Erythroblast (primary cell): ENCODE data around the gene MYZAP.
"Not testable (repeated sequence)": the region's sequence is repeated elsewhere in the genome, so short reads cannot be mapped to it uniquely, and the experiment has no call there.

Experiments used
- DNase-seq, 2 experiments: peaks; one replicate each; lab custom pipeline; 2025; lab: John Stamatoyannopoulos, UW
- GATA1 ChIP-seq: IDR thresholded peaks from 2 replicates; pipeline ENCODE4 v1.6.1; 2011; ENCODE audit warnings: low read depth, mild to moderate bottlenecking, control low read depth, low read length, moderate library complexity
- POLR2A ChIP-seq: IDR thresholded peaks from 2 replicates; pipeline ENCODE4 v1.6.1; 2011; ENCODE audit warnings: mild to moderate bottlenecking, low read length

MYZAP gene

GRCh38 chr15:57611123-57611522 is 19.4 kb downstream of the MYZAP start:
- TF ChIP-seq POLR2A (no peak), GATA1 (no peak)
- DNase-seq = no peak

GRCh38 chr15:57611938-57612337 is 20.2 kb downstream of the MYZAP start:
- DNase-seq = no peak

GRCh38 chr15:57614241-57614640 is 22.5 kb downstream of the MYZAP start:
- DNase-seq = no peak
- TF ChIP-seq GATA1 = no peak
- TF ChIP-seq POLR2A = no peak

More at GRCh38 chr15:57611938-57612337, 20.2 kb downstream of the MYZAP start:
- TF ChIP-seq GATA1 (no peak), POLR2A (no peak)

- not testable (repeated sequence) for DNase-seq
Observed at GRCh38 chr15:57615951-57616496, 24.3 kb downstream of the MYZAP start.

GRCh38 chr15:57618325-57618724 is 26.6 kb downstream of the MYZAP start:
- DNase-seq = no peak
- no peak for TF ChIP-seq GATA1

- no peak for TF ChIP-seq POLR2A
- no peak for DNase-seq
Observed at GRCh38 chr15:57619746-57620145, 28.0 kb downstream of the MYZAP start.

GRCh38 chr15:57624730-57625129 is 33.0 kb downstream of the MYZAP start:
- no peak for DNase-seq
- TF ChIP-seq POLR2A (no peak), GATA1 (no peak)

GRCh38 chr15:57625703-57626448 is 34.2 kb downstream of the MYZAP start:
- DNase-seq = no peak
- TF ChIP-seq POLR2A (no peak), GATA1 (no peak)

- no peak for DNase-seq
- no peak for TF ChIP-seq POLR2A
- no peak for TF ChIP-seq GATA1
Observed at GRCh38 chr15:57626713-57627440, 35.2 kb downstream of the MYZAP start.

GRCh38 chr15:57631386-57632110 is 39.8 kb downstream of the MYZAP start:
- TF ChIP-seq POLR2A = no peak
- TF ChIP-seq GATA1 = no peak
- DNase-seq = no peak

- no peak for DNase-seq
- no peak for TF ChIP-seq POLR2A
- no peak for TF ChIP-seq GATA1
Observed at GRCh38 chr15:57634290-57634689, 42.6 kb downstream of the MYZAP start.

GRCh38 chr15:57635300-57635909 is 43.7 kb downstream of the MYZAP start:
- DNase-seq = no peak
- TF ChIP-seq POLR2A = no peak
- no peak for TF ChIP-seq GATA1

GRCh38 chr15:57637846-57638245 is 46.1 kb downstream of the MYZAP start:
- TF ChIP-seq GATA1 = no peak
- no peak for TF ChIP-seq POLR2A
- DNase-seq = no peak

- DNase-seq = no peak
- no peak for TF ChIP-seq GATA1
Observed at GRCh38 chr15:57639306-57639705, 47.6 kb downstream of the MYZAP start.
